ENCODE results near the gene LTBP4. TPM values are rescaled to one million over a fixed set of nuclear protein-coding genes. Genes with fewer than 3 reads are reported as not detected.

Gene LTBP4
- total and polyA plus RNA-seq, 2 experiments from 2014 or later = 50.2 to 163 TPM

DNA sequence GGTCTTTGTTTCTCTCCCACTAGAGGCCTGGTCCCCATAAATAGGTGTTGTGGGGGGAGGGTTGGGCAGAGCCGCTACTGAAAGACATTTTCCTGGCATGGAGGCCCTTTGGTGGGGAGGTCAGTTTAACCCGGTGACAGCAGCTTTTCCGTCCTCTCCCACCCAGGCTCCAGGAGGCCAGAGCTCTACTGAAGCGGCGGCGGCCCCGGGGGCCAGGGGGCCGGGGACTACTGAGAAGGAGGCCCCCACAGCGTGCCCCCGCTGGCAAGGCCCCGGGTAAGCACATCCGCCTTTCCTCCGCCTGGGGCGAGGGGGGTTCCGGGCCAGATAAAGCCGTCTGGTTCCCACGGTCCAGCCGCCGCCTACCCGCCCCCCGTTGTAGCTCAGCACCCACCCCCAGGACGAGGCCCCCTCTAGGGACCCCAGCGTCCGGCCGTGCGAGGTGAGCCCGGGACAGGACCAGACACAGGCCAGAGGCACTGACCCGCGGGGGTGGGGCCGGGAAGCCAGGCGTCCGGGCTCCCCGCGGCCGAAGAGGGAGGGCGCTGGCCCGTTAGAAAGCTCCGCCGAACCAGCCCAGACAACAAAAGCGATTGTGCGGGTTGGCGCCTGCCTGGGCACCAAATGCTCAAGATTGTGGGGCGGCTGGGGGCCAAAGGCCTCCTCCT lies 1.1 kb upstream of the LTBP4 start:
- 35% methylated on average over 25 of the region's 43 CpGs for WGBS (ENCODE audit: low lambda C conversion rate, missing lambda C conversion rate)
- Histone ChIP-seq H3K36me3 (replicated peaks; ENCODE audit: insufficient read depth, low read depth) (no peaks in the 10 kb centered on the region), H3K9me3 (ENCODE audit: low read depth) (no peaks in the 10 kb centered on the region), H3K9me2 (replicated peaks; ENCODE audit: insufficient read depth) (no peaks in the 10 kb centered on the region), H3K79me2 (no peaks in the 10 kb centered on the region), H4K20me1 (ENCODE audit: insufficient read depth, poor library complexity, severe bottlenecking) (no peaks in the 10 kb centered on the region), H3K27me3 (peaks cover 35% of the 10 kb centered on the region), H2AFZ (no peak overlapping the region), H3K27ac (peak overlapping the region; percentile 78), H3K4me1 (ENCODE audit: insufficient read depth) (peaks cover 38% of the 10 kb centered on the region), H3K4me3 (no peak overlapping the region), H3K4me2 (peak overlapping the region; percentile 94)
- TF ChIP-seq EZH2phosphoT487 (IDR thresholded peaks at IDR 0.05; ENCODE audit: low read depth, severe bottlenecking, unreplicated experiment) = no peak
- no peak for TF ChIP-seq EZH2 (IDR thresholded peaks at IDR 0.05; ENCODE audit: borderline replicate concordance)
- TF ChIP-seq, protein P1, sequence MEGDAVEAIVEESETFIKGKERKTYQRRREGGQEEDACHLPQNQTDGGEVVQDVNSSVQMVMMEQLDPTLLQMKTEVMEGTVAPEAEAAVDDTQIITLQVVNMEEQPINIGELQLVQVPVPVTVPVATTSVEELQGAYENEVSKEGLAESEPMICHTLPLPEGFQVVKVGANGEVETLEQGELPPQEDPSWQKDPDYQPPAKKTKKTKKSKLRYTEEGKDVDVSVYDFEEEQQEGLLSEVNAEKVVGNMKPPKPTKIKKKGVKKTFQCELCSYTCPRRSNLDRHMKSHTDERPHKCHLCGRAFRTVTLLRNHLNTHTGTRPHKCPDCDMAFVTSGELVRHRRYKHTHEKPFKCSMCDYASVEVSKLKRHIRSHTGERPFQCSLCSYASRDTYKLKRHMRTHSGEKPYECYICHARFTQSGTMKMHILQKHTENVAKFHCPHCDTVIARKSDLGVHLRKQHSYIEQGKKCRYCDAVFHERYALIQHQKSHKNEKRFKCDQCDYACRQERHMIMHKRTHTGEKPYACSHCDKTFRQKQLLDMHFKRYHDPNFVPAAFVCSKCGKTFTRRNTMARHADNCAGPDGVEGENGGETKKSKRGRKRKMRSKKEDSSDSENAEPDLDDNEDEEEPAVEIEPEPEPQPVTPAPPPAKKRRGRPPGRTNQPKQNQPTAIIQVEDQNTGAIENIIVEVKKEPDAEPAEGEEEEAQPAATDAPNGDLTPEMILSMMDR (IDR thresholded peaks at IDR 0.05; ENCODE audit: poor library complexity) = no peak
- DNase-seq (ENCODE audit: low spot score) = no peak

DNA sequence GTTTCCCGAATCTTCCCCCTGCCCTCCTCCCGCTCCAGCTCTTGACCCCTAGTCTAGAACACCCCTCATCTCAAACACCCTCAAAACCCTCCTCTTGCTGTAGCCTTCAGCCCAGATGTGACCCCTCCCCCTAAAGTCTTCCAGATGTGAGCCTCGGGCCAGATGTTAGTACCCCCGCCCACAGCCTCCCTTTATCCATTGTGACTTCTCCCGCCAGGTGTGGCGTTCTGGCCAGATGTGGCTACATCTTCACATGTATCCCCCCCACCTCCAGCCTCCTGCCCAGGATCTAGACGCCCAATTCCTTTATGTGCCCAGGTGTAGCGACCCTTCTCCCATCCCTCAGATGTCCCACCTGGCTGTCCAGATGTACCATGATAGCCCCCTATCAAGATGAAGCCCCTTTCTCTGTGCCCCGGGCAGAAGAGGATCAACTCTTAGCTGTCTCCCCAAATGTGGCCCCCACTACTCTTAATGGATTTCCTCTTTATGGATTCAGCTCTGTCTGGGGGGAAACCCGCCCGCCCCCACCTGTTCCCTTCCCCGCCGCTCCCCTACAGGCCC lies 517 bp upstream of the LTBP4 start:
- no peaks in the 10 kb centered on the region for H3K9me3 ChIP-seq (ENCODE audit: low read depth)
- H3K36me3 ChIP-seq (replicated peaks; ENCODE audit: insufficient read depth, low read depth) = no peaks in the 10 kb centered on the region
- no peaks in the 10 kb centered on the region for H4K20me1 ChIP-seq (ENCODE audit: insufficient read depth, poor library complexity, severe bottlenecking)
- peaks cover 35% of the 10 kb centered on the region for H3K27me3 ChIP-seq
- H3K27ac ChIP-seq = peak overlapping the region; percentile 78
- H3K4me3 ChIP-seq = no peak overlapping the region
- WGBS (ENCODE audit: low lambda C conversion rate, missing lambda C conversion rate) = 30% methylated on average over 12 of the region's 13 CpGs
- H3K4me2 ChIP-seq = peak overlapping the region; percentile 94
- no peaks in the 10 kb centered on the region for H3K9me2 ChIP-seq (replicated peaks; ENCODE audit: insufficient read depth)
- H3K4me1 ChIP-seq (ENCODE audit: insufficient read depth) = peaks cover 44% of the 10 kb centered on the region
- no peak for DNase-seq (ENCODE audit: low spot score)
- no peak overlapping the region for H2AFZ ChIP-seq
- TF ChIP-seq, protein P1 (IDR thresholded peaks at IDR 0.05; ENCODE audit: poor library complexity) = no peak
- TF ChIP-seq EZH2 (IDR thresholded peaks at IDR 0.05; ENCODE audit: borderline replicate concordance) (no peak), EZH2phosphoT487 (IDR thresholded peaks at IDR 0.05; ENCODE audit: low read depth, severe bottlenecking, unreplicated experiment) (no peak)
- H3K79me2 ChIP-seq = no peaks in the 10 kb centered on the region

DNA sequence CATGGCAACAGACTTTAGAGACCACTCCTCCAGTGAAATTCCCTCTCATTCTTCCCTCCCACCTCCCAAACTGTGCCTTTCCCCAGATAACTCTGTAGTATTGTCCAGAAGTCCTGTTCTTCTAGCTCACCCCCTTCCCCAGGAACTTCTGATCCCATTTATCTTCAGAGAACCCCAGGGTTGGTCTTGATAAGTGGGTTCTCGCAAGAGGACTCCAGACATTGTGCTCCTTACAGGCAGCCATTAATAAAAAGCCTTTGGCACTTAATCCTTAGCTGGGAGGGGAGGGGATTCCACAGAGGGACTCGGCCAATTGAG lies 1.9 kb downstream of the LTBP4 start:
- Histone ChIP-seq H3K4me1 (ENCODE audit: insufficient read depth) (peaks cover 47% of the 10 kb centered on the region), H3K36me3 (replicated peaks; ENCODE audit: insufficient read depth, low read depth) (no peaks in the 10 kb centered on the region), H3K4me2 (peak overlapping the region; percentile 94), H2AFZ (no peak overlapping the region), H3K27ac (peak overlapping the region; percentile 86), H3K9me2 (replicated peaks; ENCODE audit: insufficient read depth) (no peaks in the 10 kb centered on the region), H3K4me3 (no peak overlapping the region), H3K9me3 (ENCODE audit: low read depth) (no peaks in the 10 kb centered on the region), H4K20me1 (ENCODE audit: insufficient read depth, poor library complexity, severe bottlenecking) (no peaks in the 10 kb centered on the region), H3K27me3 (peaks cover 22% of the 10 kb centered on the region), H3K79me2 (no peaks in the 10 kb centered on the region)
- DNase-seq (ENCODE audit: low spot score) = no peak
- no peak for TF ChIP-seq EZH2phosphoT487 (IDR thresholded peaks at IDR 0.05; ENCODE audit: low read depth, severe bottlenecking, unreplicated experiment)
- no peak for TF ChIP-seq EZH2 (IDR thresholded peaks at IDR 0.05; ENCODE audit: borderline replicate concordance)
- TF ChIP-seq, protein P1 (IDR thresholded peaks at IDR 0.05; ENCODE audit: poor library complexity) = no peak
- 21% methylated on average over 2 of the region's 2 CpGs for WGBS (ENCODE audit: low lambda C conversion rate, missing lambda C conversion rate)

All from hepatocyte (in vitro differentiated cells).